Measurements from ENCODE around the gene ABCA7.
"Not testable (repeated sequence)": the region's sequence is repeated elsewhere in the genome, so short reads cannot be mapped to it uniquely, and the experiment has no call there.

The ABCA7 gene

DNA sequence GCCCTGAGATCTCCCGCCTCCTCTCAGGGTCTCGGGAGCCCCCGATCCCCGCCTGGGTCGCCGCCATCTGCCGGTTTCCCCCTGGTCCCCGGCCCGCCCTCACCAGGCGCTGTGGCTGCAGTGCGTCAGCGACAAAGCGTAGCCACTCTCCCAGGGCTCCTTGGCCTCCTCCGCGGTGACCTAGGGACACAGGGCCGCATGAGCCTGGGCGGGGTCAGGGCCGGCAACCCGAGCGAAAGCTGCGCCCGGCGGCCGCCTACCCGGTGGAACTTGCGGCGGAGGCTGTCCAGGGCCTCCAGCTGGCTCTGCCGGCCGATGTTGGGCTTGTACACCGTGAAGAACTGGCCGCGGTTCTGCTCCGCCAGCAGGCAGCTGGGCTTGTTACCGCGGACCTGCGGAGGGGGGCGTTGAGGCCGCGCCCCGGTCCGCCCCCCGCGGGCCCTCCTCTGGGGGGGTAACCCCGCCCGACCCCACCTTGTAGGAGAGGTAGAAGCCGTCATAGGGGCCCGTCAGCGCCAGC lies 69.2 kb downstream of the ABCA7 start:
- DNase-seq: no peak

DNA sequence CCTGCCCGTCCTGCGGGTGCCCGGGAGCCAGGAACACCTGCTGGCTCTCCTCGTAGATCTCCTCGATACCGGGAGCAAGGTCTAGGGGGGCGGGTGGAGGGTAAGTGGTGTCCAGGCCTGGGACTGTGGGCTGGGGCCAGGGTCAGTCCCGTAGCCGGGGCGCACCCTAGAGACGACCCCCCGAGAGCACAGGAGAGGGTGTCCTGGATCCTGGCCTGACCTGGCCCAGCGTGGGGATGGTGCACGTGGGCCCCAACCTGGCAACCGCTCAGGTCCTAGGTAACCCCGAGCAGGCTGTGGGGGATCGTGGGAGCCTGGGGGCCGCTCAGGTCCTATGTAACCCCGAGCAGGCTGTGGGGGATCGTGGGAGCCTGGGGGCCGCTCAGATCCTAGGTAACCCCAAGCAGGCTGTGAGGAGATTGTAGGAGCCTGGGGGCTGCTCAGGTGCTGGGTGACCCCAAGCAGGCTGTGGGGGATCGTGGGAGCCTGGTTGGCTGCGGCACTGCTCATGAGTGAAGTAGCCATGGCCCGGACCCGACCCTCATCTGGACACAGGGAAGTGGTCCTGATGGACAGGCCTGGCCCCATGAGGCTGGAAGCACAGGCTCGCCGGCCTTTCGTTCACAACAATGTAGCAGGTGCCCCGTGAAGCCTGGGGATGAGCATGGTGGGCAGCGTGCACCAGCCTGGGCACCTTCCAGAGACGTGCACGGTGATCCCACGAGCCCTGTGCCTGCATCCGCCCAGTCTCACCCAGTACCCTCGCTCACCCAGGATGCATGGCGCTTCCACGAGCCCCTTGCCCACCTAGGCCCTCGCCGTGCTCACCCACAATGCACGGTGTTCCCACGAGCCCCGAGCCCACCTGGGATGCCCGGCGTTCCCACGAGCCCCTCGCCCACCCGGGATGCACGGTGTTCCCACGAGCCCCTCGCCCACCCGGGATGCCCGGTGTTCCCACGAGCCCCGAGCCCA lies 70.1 kb downstream of the ABCA7 start:
- DNase-seq: no peak

DNA sequence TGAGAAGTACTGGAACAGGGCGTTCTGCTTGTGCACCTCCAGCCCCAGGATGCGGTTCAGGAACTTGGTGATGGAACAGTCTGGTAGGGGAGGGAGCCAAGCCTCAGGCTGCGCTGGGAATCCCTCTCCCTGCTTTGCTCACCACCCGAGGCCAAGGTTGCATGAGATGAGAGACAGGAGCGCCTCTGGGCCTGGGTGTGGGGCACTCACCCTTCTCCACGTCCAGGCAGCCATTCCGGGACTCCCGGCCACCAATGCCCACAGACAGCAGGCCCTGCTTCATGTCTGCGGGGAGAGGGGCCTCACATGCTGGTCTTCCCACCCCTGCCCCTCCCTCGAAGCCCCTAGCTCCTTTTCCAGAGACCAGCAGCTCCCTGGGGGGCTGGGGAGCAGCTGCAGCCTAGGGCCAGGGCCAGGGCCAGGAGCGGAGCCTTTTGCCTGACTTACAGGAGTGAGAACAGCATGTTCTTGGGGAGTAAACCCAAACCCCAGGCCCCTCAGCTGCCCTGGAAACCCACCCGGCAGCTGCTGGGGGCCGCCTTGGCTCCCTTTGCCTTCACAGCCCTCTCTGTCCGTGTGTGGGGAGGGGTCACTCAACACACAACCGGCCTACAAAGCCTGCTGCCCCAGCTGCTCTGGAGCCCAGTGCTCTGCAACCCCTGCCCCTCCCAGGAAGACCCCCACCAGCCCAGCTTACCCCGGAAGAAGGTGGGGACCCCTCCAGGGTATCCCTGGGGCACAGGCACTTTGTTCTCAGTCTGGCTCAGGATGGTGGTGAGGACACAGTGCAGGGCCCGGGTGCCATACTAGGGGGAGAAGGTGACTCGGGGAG lies 71.1 kb downstream of the ABCA7 start:
- no peak for DNase-seq

DNA sequence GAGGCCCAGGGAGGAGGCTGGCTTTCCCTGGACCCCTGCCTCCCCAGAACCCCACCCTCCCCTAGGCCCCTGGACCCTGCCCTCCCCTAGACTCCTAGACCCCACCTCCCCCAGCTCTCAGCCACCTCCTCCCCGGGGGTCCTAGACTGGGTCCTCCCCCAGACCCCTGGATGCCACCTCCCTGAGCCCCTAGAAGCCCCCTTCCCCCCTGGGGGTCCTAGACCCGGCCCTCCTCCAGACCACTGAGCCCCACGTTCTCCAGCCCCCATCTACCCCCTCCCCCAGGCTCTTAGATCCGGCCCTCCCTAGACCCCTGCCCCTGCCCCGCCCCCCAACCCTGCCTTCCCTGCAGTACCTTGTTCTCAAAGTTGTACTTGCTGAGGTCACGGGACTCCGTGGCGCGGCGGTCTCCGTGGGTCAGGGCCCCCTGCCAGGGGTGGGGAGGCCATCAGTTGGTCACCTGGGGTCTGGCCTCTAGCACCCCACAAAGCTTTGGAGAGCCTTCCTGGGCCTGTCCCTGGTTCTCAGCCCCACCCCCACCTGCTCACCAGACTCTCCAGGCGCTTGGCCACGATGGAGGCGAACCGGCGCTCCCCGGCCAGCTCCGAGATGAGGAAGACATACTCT lies 71.8 kb downstream of the ABCA7 start:
- DNase-seq: no peak

DNA sequence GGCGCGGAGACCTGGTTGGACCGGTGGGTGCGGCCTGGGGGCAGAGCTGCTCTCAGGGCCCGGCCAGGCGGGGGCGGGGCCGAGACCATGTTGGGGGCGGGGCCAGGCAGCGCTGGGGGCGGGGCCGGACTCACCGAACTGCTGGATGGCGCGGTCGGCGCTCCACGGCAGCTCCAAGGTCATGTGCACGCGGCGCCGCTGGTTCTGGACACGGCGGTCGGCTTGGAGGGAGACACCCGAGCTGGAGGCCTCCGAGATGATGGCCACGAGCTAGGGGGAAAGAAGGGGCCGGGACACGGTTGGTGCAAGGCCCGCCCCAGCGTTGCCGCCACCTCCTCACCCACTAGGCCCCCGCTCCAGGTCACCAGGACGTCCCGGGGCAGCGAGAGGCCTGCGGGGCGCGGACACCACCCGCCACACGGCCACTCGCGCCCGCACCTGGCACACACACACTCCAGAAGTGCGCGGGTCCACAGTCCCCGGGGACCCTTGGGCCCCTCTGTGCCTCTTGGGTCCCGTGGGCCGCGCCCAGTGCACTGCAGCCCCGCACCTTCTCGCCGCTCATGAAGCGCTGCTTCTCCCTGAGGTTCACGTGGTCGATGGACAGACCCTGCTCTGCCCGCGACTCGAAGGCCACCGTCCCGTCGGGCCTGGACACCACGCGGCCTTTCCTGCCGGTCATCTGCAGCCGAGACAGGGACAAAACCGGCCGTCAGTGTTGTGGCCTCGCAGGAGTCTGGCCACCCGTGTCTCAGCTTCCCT lies 72.5 kb downstream of the ABCA7 start:
- DNase-seq: no peak

DNA sequence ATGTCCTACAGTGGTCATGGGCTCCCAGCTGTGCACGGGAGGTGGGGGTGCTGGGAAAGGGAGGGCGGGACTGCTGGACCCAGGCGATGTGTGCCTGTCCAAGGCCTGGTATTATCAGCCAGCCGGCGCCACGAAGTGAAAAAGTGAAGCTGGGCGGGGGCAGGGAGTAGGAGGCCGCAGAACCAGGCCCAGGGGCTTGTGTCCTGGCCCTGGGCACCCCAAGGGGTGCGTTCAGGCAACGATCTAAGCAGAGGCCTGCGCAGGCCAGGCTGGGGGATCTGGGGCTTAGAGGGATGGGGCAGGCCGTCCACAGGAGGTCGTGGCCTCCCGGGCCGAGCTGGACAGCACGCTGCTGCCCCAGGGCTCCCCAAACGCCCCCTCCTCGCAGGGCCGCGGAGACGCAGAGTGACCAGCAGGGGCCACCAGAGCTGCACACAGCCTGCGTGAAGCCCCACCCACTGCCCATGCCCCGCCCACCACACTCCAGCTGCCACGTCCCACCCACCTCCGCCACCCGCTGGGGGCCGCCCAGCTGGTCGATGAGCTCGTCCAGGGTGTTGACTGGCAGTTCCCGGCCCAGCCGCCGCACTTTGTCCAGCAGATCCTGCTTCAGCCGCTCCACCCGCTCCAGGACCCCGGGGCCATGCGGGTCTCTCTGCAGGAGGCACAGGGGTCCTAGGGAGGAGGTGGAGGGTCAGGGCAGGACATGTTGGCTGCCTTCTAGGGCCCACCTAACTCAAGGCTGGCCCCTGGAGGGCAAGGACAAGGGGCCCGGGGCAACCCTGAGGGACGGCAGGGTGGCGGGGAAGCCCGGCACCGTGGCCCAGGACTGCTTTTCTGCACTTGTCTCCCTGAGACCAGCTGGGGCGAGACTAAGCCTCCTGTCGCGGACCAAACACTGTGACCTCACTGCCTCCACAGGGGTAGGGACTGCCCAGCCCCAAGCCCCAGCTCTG lies 73.4 kb downstream of the ABCA7 start:
- no peak for DNase-seq

DNA sequence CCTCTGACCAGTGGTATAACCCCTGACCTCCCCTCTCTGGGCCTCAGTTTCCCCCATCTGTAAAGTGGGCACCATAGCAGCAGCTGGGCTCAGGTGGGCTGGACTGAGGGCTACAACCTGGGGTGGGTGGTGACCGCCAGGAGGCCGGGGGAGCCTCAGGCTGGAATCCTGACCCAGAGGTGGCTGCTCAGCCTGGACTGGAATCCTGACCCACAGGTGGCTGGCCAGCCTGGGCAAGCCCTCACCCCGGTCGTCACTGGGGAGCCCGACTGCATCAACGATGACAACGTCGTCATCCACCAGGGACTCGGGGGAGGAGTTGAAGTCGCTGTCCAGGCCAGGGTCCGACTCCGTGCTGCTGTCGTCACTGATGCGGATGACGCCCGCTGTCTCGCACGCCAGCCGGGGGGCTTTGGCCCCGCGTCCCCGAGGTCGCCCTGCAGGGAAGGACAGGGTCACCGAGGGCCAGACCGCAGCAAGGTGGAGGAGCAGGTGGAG lies 74.1 kb downstream of the ABCA7 start:
- no peak for DNase-seq

DNA sequence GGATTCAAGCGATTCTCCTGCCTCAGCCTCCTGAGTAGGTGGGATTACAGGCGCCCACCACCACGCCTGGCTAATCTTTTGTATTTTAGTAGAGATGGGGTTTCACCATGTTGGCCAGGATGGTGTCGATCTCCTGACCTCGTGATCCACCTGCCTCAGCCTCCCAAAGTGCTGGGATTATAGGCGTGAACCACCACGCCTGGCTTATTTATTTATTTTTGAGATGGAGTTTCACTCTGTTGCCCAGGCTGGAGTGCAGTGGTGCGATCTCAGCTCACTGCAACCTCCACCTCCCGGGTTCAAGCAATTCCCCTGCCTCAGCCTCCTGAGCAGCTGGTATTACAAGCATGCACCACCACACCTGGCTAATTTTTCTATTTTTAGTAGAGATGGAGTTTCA lies 74.8 kb downstream of the ABCA7 start:
- not testable (repeated sequence) for DNase-seq

Measured in DMS79 treated with DMSO at 0.1 percent for 48 hours (cell line).